GM12801 (cell line): ENCODE results near the gene TEAD3.

Experiments
- CTCF ChIP-seq: IDR thresholded peaks from one replicate; pipeline ENCODE4 v1.5.1; 2011; ENCODE audit warnings: control low read depth; ENCODE audit not compliant: insufficient read length; ENCODE audit errors: extremely low read depth

Gene TEAD3

GRCh38 chr6:35483062-35483461, 13.8 kb downstream of the TEAD3 start:
- TF ChIP-seq CTCF = no peak

GRCh38 chr6:35481226-35481625, 15.7 kb downstream of the TEAD3 start:
- no peak for TF ChIP-seq CTCF

GRCh38 chr6:35480176-35480575, 16.7 kb downstream of the TEAD3 start:
- no peak for TF ChIP-seq CTCF

GRCh38 chr6:35478259-35478658, 18.6 kb downstream of the TEAD3 start:
- TF ChIP-seq CTCF = no peak

- TF ChIP-seq CTCF = no peak
These were observed 19.2 kb downstream of the TEAD3 start for GRCh38 chr6:35477551-35478179.

GRCh38 chr6:35477028-35477427, 19.9 kb downstream of the TEAD3 start:
- no peak for TF ChIP-seq CTCF

GRCh38 chr6:35476004-35476403, 20.9 kb downstream of the TEAD3 start:
- no peak for TF ChIP-seq CTCF

- TF ChIP-seq CTCF = no peak
These were observed 21.3 kb downstream of the TEAD3 start for GRCh38 chr6:35475573-35475972.
